Measurements from ENCODE around the gene LRFN2. TPM values are rescaled to one million over a fixed set of nuclear protein-coding genes. Genes with fewer than 3 reads are reported as not detected.

Gene LRFN2
- polyA plus RNA-seq, 1 donor from 2014 or later: 14.8 TPM

- Histone ChIP-seq H3K36me3 (ENCODE audit: insufficient read depth, low read length) (no peaks in the 10 kb centered on the region), H3K9me3 (ENCODE audit: low read length) (no peaks in the 10 kb centered on the region), H3K27ac (ENCODE audit: low read length) (no peak overlapping the region), H3F3A (ENCODE audit: insufficient read depth, low read length, poor library complexity, severe bottlenecking) (no peaks in the 10 kb centered on the region), H3K4me2 (ENCODE audit: low read length) (no peak overlapping the region), H2AFZ (ENCODE audit: low read depth, low read length) (no peak overlapping the region), H3K4me3 (ENCODE audit: low read length) (no peak overlapping the region), H3K27me3 (ENCODE audit: insufficient read depth, low read depth, low read length) (no peaks in the 10 kb centered on the region), H3K9ac (ENCODE audit: low read length) (no peak overlapping the region), H3K9me2 (ENCODE audit: insufficient read depth, low read length) (no peaks in the 10 kb centered on the region), H3K79me2 (replicated peaks; ENCODE audit: insufficient read depth, low read length) (no peaks in the 10 kb centered on the region), H4K20me1 (ENCODE audit: insufficient read depth) (no peaks in the 10 kb centered on the region)
- no peak for TF ChIP-seq SMC3 (conservative IDR thresholded peaks at IDR 0.05; ENCODE audit: poor library complexity)
- no peak for TF ChIP-seq POLR2AphosphoS5 (IDR thresholded peaks at IDR 0.05)
- TF ChIP-seq REST (IDR thresholded peaks at IDR 0.05; ENCODE audit: borderline replicate concordance): no peak
- no peak for TF ChIP-seq CTCF (IDR thresholded peaks at IDR 0.05; ENCODE audit: poor library complexity, severe bottlenecking)
- TF ChIP-seq MXI1 (conservative IDR thresholded peaks at IDR 0.05; ENCODE audit: poor library complexity, severe bottlenecking): no peak
- no peak for TF ChIP-seq EP300 (conservative IDR thresholded peaks at IDR 0.05; ENCODE audit: poor library complexity, severe bottlenecking)
- TF ChIP-seq EZH2 (IDR thresholded peaks at IDR 0.05; ENCODE audit: borderline replicate concordance, insufficient read depth, low read length, poor library complexity, severe bottlenecking): no peak
- no peak for TF ChIP-seq TAF1 (IDR thresholded peaks at IDR 0.05; ENCODE audit: low read depth)
- no peak for TF ChIP-seq RAD21 (conservative IDR thresholded peaks at IDR 0.05)
Measured at GRCh38 chr6:40419377-40419776, 167.8 kb downstream of the LRFN2 start.

GRCh38 chr6:40417031-40417430 is 170.1 kb downstream of the LRFN2 start:
- Histone ChIP-seq H3K4me3 (ENCODE audit: low read length) (no peak overlapping the region), H4K20me1 (ENCODE audit: insufficient read depth) (no peaks in the 10 kb centered on the region), H3K36me3 (ENCODE audit: insufficient read depth, low read length) (no peaks in the 10 kb centered on the region), H3K79me2 (replicated peaks; ENCODE audit: insufficient read depth, low read length) (no peaks in the 10 kb centered on the region), H3K9me2 (ENCODE audit: insufficient read depth, low read length) (no peaks in the 10 kb centered on the region), H2AFZ (ENCODE audit: low read depth, low read length) (no peak overlapping the region), H3K27me3 (ENCODE audit: insufficient read depth, low read depth, low read length) (no peaks in the 10 kb centered on the region), H3K9me3 (ENCODE audit: low read length) (no peaks in the 10 kb centered on the region), H3F3A (ENCODE audit: insufficient read depth, low read length, poor library complexity, severe bottlenecking) (no peaks in the 10 kb centered on the region), H3K9ac (ENCODE audit: low read length) (no peak overlapping the region), H3K27ac (ENCODE audit: low read length) (no peak overlapping the region), H3K4me2 (ENCODE audit: low read length) (no peak overlapping the region)
- TF ChIP-seq RAD21 (conservative IDR thresholded peaks at IDR 0.05): no peak

GRCh38 chr6:40414617-40415016 is 172.5 kb downstream of the LRFN2 start:
- Histone ChIP-seq H3K9me3 (ENCODE audit: low read length) (no peaks in the 10 kb centered on the region), H3K4me2 (ENCODE audit: low read length) (no peak overlapping the region), H3K9ac (ENCODE audit: low read length) (no peak overlapping the region), H3K79me2 (replicated peaks; ENCODE audit: insufficient read depth, low read length) (no peaks in the 10 kb centered on the region), H3K36me3 (ENCODE audit: insufficient read depth, low read length) (no peaks in the 10 kb centered on the region), H2AFZ (ENCODE audit: low read depth, low read length) (no peak overlapping the region), H4K20me1 (ENCODE audit: insufficient read depth) (no peaks in the 10 kb centered on the region), H3F3A (ENCODE audit: insufficient read depth, low read length, poor library complexity, severe bottlenecking) (no peaks in the 10 kb centered on the region), H3K4me3 (ENCODE audit: low read length) (no peak overlapping the region), H3K27me3 (ENCODE audit: insufficient read depth, low read depth, low read length) (no peaks in the 10 kb centered on the region), H3K9me2 (ENCODE audit: insufficient read depth, low read length) (no peaks in the 10 kb centered on the region), H3K27ac (ENCODE audit: low read length) (no peak overlapping the region)
- no peak for TF ChIP-seq POLR2AphosphoS5 (IDR thresholded peaks at IDR 0.05)
- no peak for TF ChIP-seq EZH2 (IDR thresholded peaks at IDR 0.05; ENCODE audit: borderline replicate concordance, insufficient read depth, low read length, poor library complexity, severe bottlenecking)
- no peak for TF ChIP-seq RAD21 (conservative IDR thresholded peaks at IDR 0.05)
- no peak for TF ChIP-seq SMC3 (conservative IDR thresholded peaks at IDR 0.05; ENCODE audit: poor library complexity)

Data from neural cell (in vitro differentiated cells).